Measurements from ENCODE around the gene TMEM33. TPM values are rescaled to one million over a fixed set of nuclear protein-coding genes. Genes with fewer than 3 reads are reported as not detected.

TMEM33 gene
- total RNA-seq, 1 experiment from 2014 or later = 67.3 TPM

DNA sequence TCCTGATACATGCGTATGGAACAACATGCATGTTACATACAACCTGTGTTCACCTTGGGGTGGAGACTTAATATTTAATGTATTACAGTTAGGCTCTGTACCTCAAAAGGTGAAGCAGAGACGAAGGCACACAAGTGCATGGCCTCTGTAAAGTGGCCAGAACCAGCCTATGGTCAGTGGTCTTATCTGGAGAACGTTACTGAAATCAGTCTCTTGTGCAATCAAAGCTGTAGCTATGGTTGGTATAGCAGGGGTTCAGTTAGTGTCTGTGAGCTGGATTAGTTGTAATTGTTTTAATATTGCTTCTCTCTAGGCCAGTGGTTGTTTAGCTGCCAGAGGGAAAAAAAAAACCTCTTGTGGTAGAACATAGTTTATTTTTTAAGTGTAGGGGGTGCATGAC is 2.2 kb upstream of the TMEM33 start:
- Mint-ChIP-seq H3K4me3 (ENCODE audit: low read depth, unreplicated experiment) (no peak overlapping the region), H3K27ac (ENCODE audit: unreplicated experiment) (no peak overlapping the region), H3K36me3 (ENCODE audit: insufficient read depth, unreplicated experiment) (peaks cover 29% of the 10 kb centered on the region), H3K27me3 (ENCODE audit: unreplicated experiment) (no peaks in the 10 kb centered on the region), H3K4me1 (ENCODE audit: low read depth, unreplicated experiment) (no peaks in the 10 kb centered on the region), H3K9me3 (ENCODE audit: low read depth, unreplicated experiment) (no peaks in the 10 kb centered on the region)
- BruUV-seq (replicated peaks) = no TSS peak
- no peak for DNase-seq
- CTCF ChIA-PET = no interaction called here
- TF ChIP-seq, protein P1, sequence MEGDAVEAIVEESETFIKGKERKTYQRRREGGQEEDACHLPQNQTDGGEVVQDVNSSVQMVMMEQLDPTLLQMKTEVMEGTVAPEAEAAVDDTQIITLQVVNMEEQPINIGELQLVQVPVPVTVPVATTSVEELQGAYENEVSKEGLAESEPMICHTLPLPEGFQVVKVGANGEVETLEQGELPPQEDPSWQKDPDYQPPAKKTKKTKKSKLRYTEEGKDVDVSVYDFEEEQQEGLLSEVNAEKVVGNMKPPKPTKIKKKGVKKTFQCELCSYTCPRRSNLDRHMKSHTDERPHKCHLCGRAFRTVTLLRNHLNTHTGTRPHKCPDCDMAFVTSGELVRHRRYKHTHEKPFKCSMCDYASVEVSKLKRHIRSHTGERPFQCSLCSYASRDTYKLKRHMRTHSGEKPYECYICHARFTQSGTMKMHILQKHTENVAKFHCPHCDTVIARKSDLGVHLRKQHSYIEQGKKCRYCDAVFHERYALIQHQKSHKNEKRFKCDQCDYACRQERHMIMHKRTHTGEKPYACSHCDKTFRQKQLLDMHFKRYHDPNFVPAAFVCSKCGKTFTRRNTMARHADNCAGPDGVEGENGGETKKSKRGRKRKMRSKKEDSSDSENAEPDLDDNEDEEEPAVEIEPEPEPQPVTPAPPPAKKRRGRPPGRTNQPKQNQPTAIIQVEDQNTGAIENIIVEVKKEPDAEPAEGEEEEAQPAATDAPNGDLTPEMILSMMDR (IDR thresholded peaks at IDR 0.05; ENCODE audit: unreplicated experiment) = no peak
- intact Hi-C loops (cut with micrococcal nuclease; ENCODE audit: unreplicated experiment) = no loop called here

DNA sequence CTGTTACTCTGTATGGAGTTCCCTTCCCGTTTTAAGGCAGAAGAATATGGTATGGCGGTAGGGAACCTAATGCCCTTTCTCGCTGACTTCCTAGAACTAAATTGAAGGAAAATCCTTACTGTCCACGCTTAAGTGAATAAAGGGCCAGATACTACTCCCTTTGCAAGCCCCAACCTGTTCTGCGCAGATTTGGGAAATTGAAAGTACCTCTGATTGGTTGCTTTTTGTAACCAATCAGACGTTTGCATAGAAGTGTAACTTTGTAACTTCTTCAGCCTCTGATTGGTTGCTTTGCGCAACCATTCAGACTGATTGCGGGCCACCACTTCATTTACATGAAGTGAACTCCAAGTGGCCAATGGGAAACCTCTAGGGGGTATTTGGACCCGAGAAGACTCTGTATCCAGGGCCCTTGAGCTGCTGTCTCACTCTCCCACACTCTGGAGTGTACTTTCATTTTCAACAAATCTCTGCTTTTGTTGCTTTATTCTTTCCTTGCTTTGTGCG is 1.2 kb upstream of the TMEM33 start:
- no peaks in the 10 kb centered on the region for H3K27me3 Mint-ChIP-seq (ENCODE audit: unreplicated experiment)
- intact Hi-C loops (cut with micrococcal nuclease; ENCODE audit: unreplicated experiment) = no loop called here
- BruUV-seq (replicated peaks) = no TSS peak
- no peaks in the 10 kb centered on the region for H3K9me3 Mint-ChIP-seq (ENCODE audit: low read depth, unreplicated experiment)
- H3K4me3 Mint-ChIP-seq (ENCODE audit: low read depth, unreplicated experiment) = no peak overlapping the region
- H3K36me3 Mint-ChIP-seq (ENCODE audit: insufficient read depth, unreplicated experiment) = peaks cover 36% of the 10 kb centered on the region
- TF ChIP-seq, protein P1 (IDR thresholded peaks at IDR 0.05; ENCODE audit: unreplicated experiment) = no peak
- DNase-seq = no peak
- no peak overlapping the region for H3K27ac Mint-ChIP-seq (ENCODE audit: unreplicated experiment)
- H3K4me1 Mint-ChIP-seq (ENCODE audit: low read depth, unreplicated experiment) = no peaks in the 10 kb centered on the region
- CTCF ChIA-PET = no interaction called here

DNA sequence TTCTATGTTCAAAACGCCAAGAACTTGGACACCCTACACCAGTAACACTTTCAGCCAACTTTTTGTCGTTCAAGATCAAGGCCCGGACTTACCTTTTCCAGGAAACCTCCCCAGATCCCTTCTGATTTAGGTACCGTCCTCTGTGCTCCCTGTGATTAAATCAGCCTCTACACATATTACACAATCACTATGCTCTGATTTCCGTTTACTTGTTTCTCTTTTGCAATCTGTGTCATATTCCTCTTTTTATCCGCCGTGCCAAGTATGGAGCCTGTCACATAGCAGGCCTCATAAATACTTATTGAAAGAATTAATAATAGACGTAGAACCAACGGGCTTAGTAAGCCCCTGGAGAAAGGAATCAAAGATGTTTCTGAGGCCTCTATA is 722 bp upstream of the TMEM33 start:
- CTCF ChIA-PET = no interaction called here
- peaks cover 40% of the 10 kb centered on the region for H3K36me3 Mint-ChIP-seq (ENCODE audit: insufficient read depth, unreplicated experiment)
- H3K4me3 Mint-ChIP-seq (ENCODE audit: low read depth, unreplicated experiment) = peak overlapping the region; percentile 92
- peak overlapping the region; percentile 72 for H3K27ac Mint-ChIP-seq (ENCODE audit: unreplicated experiment)
- no peaks in the 10 kb centered on the region for H3K27me3 Mint-ChIP-seq (ENCODE audit: unreplicated experiment)
- BruUV-seq (replicated peaks) = no TSS peak
- H3K4me1 Mint-ChIP-seq (ENCODE audit: low read depth, unreplicated experiment) = no peaks in the 10 kb centered on the region
- no peak for DNase-seq
- intact Hi-C loops (cut with micrococcal nuclease; ENCODE audit: unreplicated experiment) = no loop called here
- TF ChIP-seq, protein P1 (IDR thresholded peaks at IDR 0.05; ENCODE audit: unreplicated experiment) = no peak
- H3K9me3 Mint-ChIP-seq (ENCODE audit: low read depth, unreplicated experiment) = no peaks in the 10 kb centered on the region

DNA sequence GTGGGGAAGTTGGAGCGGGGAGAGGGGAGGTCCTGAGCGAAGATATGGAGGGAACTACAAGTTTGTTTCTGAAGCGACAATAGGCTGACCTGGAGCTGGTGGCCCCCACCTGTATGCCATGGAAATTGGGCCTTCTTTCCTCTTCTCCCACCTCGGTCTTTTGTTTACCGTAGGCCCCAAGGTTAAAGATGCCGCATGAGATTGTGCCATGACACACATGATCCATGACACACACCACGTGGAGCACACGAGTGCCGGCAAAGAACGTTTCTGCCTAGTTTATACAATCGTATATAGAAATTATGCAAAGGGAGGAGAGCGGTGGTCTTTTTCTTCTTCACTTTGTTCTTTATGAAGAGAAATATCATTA is 408 bp downstream of the TMEM33 start:
- peak overlapping the region; percentile 72 for H3K27ac Mint-ChIP-seq (ENCODE audit: unreplicated experiment)
- H3K4me3 Mint-ChIP-seq (ENCODE audit: low read depth, unreplicated experiment) = peak overlapping the region; percentile 92
- DNase-seq = no peak
- H3K36me3 Mint-ChIP-seq (ENCODE audit: insufficient read depth, unreplicated experiment) = peaks cover 51% of the 10 kb centered on the region
- CTCF ChIA-PET = no interaction called here
- intact Hi-C loops (cut with micrococcal nuclease; ENCODE audit: unreplicated experiment) = no loop called here
- TF ChIP-seq, protein P1 (IDR thresholded peaks at IDR 0.05; ENCODE audit: unreplicated experiment) = no peak
- no peaks in the 10 kb centered on the region for H3K9me3 Mint-ChIP-seq (ENCODE audit: low read depth, unreplicated experiment)
- no peaks in the 10 kb centered on the region for H3K27me3 Mint-ChIP-seq (ENCODE audit: unreplicated experiment)
- BruUV-seq (replicated peaks) = no TSS peak
- no peaks in the 10 kb centered on the region for H3K4me1 Mint-ChIP-seq (ENCODE audit: low read depth, unreplicated experiment)
